NCI-H526 treated with DMSO at 0.1 percent for 48 hours (cell line): ENCODE measurements around the gene SPATC1L.
"Not testable (repeated sequence)": the region's sequence is repeated elsewhere in the genome, so short reads cannot be mapped to it uniquely, and the experiment has no call there.

Experiments
- DNase-seq: peaks from one replicate; lab custom pipeline; 2025; lab: John Stamatoyannopoulos, UW

The SPATC1L gene

GRCh38 chr21:46183337-46183909 is 836 bp downstream of the SPATC1L start:
- DNase-seq = not testable (repeated sequence)

- no peak for DNase-seq
Measured at GRCh38 chr21:46182548-46183336, 1.5 kb downstream of the SPATC1L start.

DNA sequence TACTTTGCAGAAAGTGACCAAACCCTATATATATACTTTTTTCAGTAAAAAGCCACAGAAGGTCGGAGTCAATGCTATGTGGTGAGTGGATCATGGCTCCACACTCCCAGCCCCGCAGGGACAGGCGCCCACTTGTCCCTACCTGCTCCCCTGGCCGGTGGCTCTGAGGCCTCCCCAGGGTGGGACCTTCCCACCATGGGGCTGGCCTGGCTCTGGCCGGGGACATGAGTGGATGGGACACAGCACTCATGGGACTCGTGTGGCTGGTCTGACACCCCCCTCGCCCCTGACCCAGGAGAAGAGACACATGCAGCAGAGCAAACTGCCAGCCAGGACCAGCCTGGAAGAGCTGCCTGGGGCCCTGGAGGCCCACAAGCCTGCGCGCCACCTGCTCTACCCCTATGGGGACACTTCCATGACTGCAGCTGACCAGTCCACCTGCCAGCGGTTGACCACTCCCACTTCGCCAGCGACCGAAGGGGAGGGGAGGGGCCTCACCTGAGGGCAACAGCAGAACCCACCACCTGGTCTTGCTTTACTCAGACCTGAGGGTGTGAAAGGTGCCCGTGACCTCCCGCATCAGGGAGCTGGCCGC is 2.2 kb downstream of the SPATC1L start:
- DNase-seq = no peak

DNA sequence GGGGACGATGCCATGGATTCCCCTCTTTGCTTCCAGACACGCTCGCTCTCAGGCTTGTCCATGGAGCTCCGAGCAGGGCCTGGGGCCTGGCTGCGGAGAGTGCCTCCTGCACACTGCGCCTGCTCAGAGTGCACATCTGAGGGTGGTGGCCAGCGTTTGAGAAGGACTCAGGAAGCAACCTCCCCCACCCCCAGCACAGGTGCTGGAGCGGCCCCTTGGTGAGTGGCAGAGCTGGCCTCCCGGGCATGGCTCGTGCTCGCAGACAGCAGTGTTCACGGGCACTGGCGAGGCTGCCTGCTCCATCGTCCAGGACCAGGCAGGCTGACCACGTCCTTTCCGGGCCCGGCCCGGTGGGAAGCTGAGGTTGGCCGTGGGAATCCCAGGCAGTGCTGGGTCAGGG is 2.8 kb downstream of the SPATC1L start:
- DNase-seq = no peak

DNA sequence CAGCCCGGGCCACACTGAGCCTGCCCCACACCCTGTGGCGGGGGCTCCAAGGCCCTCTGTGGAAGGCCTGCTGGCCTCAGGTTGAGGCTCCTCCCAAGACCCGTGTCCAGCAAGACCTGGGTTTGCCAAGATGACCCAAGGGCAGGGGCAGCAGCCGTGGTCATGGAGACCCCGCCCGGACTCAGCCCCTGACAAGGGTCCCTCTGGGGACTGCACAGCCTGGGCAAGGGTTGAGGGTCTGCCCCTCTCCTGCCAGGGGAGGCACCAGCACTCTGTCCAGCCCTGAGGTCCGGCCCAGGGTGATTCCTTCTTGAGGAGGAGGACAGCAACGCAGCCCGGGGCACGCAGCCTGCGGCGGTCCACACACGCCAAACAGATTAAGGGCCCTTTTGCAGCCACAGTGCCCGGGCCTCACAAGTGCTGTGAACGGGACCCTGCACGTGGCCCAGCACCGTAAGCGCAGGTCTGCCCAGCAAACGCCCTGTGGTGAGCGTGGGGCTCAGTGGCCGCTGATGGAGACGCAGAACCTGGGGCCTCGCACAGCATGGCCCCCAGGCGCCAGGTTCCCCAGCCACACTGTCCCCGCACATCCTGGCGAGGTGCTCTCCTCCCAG is 3.4 kb downstream of the SPATC1L start:
- no peak for DNase-seq

- no peak for DNase-seq
Measured at GRCh38 chr21:46180079-46180722, 4.1 kb downstream of the SPATC1L start.

- DNase-seq = no peak
Measured at GRCh38 chr21:46179708-46180078, 4.6 kb downstream of the SPATC1L start.

- DNase-seq = no peak
Measured at GRCh38 chr21:46178961-46179360, 5.3 kb downstream of the SPATC1L start.

GRCh38 chr21:46176443-46177129 is 7.7 kb downstream of the SPATC1L start:
- not testable (repeated sequence) for DNase-seq

- no peak for DNase-seq
Measured at GRCh38 chr21:46173573-46173972, 10.7 kb downstream of the SPATC1L start.

GRCh38 chr21:46172863-46173528 is 11.3 kb downstream of the SPATC1L start:
- no peak for DNase-seq

- DNase-seq = no peak
Measured at GRCh38 chr21:46171996-46172862, 12.0 kb downstream of the SPATC1L start.

GRCh38 chr21:46171585-46171984 is 12.7 kb downstream of the SPATC1L start:
- no peak for DNase-seq

DNA sequence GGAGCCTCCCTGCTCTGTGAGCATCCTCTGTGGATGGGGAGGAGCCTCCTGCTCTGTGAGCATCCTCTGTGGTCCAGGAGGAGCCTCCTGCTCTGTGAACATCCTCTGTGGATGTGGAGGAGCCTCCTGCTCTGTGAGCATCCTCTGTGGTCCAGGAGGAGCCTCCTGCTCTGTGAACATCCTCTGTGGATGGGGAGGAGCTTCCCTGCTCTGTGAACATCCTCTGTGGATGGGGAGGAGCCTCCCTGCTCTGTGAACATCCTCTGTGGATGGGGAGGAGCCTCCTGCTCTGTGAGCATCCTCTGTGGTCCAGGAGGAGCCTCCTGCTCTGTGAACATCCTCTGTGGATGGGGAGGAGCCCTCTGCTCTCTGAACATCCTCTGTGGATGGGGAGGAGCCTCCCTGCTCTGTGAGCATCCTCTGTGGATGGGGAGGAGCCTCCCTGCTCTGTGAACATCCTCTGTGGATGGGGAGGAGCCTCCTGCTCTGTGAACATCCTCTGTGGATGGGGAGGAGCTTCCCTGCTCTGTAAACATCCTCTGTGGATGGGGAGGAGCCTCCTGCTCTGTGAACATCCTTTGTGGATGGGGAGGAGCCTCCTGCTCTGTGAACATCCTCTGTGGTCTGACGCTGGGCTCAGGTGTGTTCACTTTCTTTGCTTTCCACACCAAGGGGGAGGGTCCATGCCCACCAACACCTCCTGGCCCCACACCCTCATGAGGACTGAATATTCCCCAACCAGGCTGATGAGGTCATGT is 13.6 kb downstream of the SPATC1L start:
- DNase-seq = not testable (repeated sequence)

DNA sequence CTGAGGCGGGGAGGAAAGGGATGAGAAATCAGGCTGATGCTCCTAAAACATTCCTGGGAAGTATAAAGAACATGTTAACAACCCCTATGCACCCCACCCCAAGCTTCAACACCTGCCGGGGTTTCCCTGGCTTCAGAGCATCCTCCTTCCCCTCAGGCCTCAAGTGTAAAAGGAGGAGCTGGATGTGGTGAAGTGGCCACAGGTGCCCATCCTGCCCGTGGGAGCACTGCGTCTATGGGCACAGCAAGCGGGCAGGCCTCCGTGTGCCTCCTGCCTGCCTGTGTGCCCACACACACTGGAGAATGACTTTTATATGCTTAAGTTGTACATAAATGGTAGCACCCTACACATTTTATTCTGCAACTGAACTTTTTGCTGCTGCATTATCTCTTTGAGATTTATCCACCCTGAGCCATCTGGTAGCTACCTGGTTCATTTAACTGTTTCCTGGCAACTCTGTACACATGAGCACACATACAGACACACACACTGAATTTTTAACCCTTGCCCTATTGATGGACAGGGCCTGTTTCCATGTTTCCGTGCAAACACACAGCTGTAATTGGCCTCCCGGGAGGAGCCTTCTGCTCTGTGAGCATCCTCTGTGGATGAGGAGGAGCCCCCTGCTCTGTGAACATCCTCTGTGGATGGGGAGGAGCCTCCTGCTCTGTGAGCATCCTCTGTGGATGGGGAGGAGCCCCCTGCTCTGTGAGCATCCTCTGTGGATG is 15.4 kb downstream of the SPATC1L start:
- no peak for DNase-seq

GRCh38 chr21:46168238-46168637 is 16.0 kb downstream of the SPATC1L start:
- DNase-seq = no peak

DNA sequence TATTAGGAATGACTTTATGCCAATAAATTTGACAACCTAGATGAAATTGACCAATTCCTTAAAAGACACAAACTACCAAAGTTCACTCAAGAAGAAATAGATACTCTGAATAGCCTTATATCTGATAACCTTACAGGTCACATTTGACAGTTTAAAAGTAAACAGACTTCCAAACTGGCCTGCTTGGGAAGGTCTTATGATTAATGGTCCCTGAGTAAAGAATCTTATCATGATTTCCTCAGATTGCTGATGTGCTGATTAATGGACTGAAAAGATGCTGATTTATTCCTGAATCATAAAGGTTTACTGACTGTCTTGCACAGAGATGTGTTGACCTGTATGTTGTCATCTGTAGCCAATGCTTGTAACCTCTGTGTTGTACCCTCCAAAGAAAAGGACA is 19.2 kb downstream of the SPATC1L start:
- DNase-seq = no peak

GRCh38 chr21:46163380-46163779 is 20.9 kb downstream of the SPATC1L start:
- DNase-seq = no peak
